Loucy (cell line): ENCODE data around the gene DDX49.
A peak's percentile ranks its signal among the peaks of the same experiment; 100 is the strongest.

ENCODE experiments used
- H2AFZ ChIP-seq: fragments of 200-600 bp; sonication (generic); 2 replicates; pipeline ENCODE4 v1.6.0; 2016; ENCODE audit warnings: antibody characterized with exemption, mild to moderate bottlenecking, low read length, moderate library complexity
- H3F3A ChIP-seq: fragments of 200-600 bp; 2 replicates; pipeline ENCODE4 v1.6.0; 2016; ENCODE audit warnings: antibody characterized with exemption, low read depth, mild to moderate bottlenecking
- H3K27me3 ChIP-seq: fragments of 200-600 bp; sonication (generic); 2 replicates; pipeline ENCODE4 v1.6.1; 2014; ENCODE audit warnings: low read length, mild to moderate bottlenecking; ENCODE audit not compliant: insufficient read depth, poor library complexity, severe bottlenecking
- H3K36me3 ChIP-seq: fragments of 200-600 bp; sonication (generic); 2 replicates; pipeline ENCODE4 v1.6.1; 2016; ENCODE audit warnings: low read length; ENCODE audit not compliant: insufficient read depth
- H3K4me1 ChIP-seq: fragments of 200-600 bp; sonication (generic); 2 replicates; pipeline ENCODE4 v1.5.1; 2014; ENCODE audit warnings: low read length, mild to moderate bottlenecking; ENCODE audit not compliant: insufficient read depth, poor library complexity, severe bottlenecking
- H3K4me2 ChIP-seq: fragments of 200-600 bp; sonication (generic); 2 replicates; pipeline ENCODE4 v1.6.0; 2014; ENCODE audit warnings: antibody characterized with exemption, low read length, low read depth, mild to moderate bottlenecking; ENCODE audit not compliant: poor library complexity, severe bottlenecking
- H3K4me3 ChIP-seq: fragments of 200-600 bp; sonication (generic); 2 replicates; pipeline ENCODE4 v1.5.1; 2014; ENCODE audit warnings: low read length, mild to moderate bottlenecking, mixed read lengths; ENCODE audit not compliant: poor library complexity, severe bottlenecking
- H3K79me2 ChIP-seq: fragments of 200-600 bp; sonication (generic); 2 replicates; pipeline ENCODE4 v1.6.1; 2014; ENCODE audit warnings: low read length; ENCODE audit not compliant: insufficient read depth
- H3K9ac ChIP-seq: fragments of 200-600 bp; sonication (generic); 2 replicates; pipeline ENCODE4 v1.6.0; 2014; ENCODE audit warnings: mild to moderate bottlenecking, low read depth, low read length, moderate library complexity; ENCODE audit not compliant: poor library complexity, severe bottlenecking
- H3K9me2 ChIP-seq: fragments of 200-600 bp; sonication (generic); replicated peaks from 2 replicates; pipeline ENCODE4 v1.6.1; 2016; ENCODE audit warnings: low read depth, low read length, mixed read lengths
- H3K9me3 ChIP-seq: fragments of 200-600 bp; sonication (generic); 2 replicates; pipeline ENCODE4 v1.6.1; 2014; ENCODE audit warnings: mild to moderate bottlenecking, antibody characterized with exemption, low read length, low read depth; ENCODE audit not compliant: insufficient read depth
- H4K20me1 ChIP-seq: fragments of 200-600 bp; sonication (generic); 2 replicates; pipeline ENCODE4 v1.6.0; 2014; ENCODE audit warnings: antibody characterized with exemption, low read length, mild to moderate bottlenecking; ENCODE audit not compliant: insufficient read depth, poor library complexity, severe bottlenecking
- CTCF ChIP-seq: fragments of 200-600 bp; sonication (generic); conservative IDR thresholded peaks from 2 replicates; pipeline ENCODE4 v1.5.1; 2014; ENCODE audit warnings: mild to moderate bottlenecking, antibody characterized with exemption, low read length
- EZH2phosphoT487 ChIP-seq: fragments of 200-600 bp; IDR thresholded peaks from 2 replicates; pipeline ENCODE4 v1.6.1; 2018; ENCODE audit warnings: antibody characterized with exemption, mild to moderate bottlenecking, moderate library complexity, borderline replicate concordance

The DDX49 gene

GRCh38 chr19:18941628-18942354 lies 22.3 kb downstream of the DDX49 start:
- Histone ChIP-seq H3K4me1 (no peaks in the 10 kb centered on the region), H3K4me3 (no peak overlapping the region), H3K36me3 (no peaks in the 10 kb centered on the region), H3K9ac (no peak overlapping the region), H3K9me3 (no peaks in the 10 kb centered on the region), H3F3A (no peaks in the 10 kb centered on the region), H3K4me2 (no peak overlapping the region), H2AFZ (0 out of 2 replicates have a peak overlapping the region, but pooled peaks have one; percentile 47), H3K27me3 (no peaks in the 10 kb centered on the region), H4K20me1 (no peaks in the 10 kb centered on the region), H3K79me2 (peaks cover 7% of the 10 kb centered on the region; the same call in 1 of the 2 replicates), H3K9me2 (no peaks in the 10 kb centered on the region)
- TF ChIP-seq CTCF (no peak), EZH2phosphoT487 (no peak)

GRCh38 chr19:18942692-18943091 lies 23.2 kb downstream of the DDX49 start:
- Histone ChIP-seq H4K20me1 (no peaks in the 10 kb centered on the region), H3K36me3 (no peaks in the 10 kb centered on the region), H3K27me3 (no peaks in the 10 kb centered on the region), H3K9me2 (no peaks in the 10 kb centered on the region), H3K79me2 (peaks cover 7% of the 10 kb centered on the region; the same call in 1 of the 2 replicates), H3K4me3 (no peak overlapping the region), H3K9me3 (no peaks in the 10 kb centered on the region), H3F3A (no peaks in the 10 kb centered on the region), H3K9ac (no peak overlapping the region), H2AFZ (no peak overlapping the region), H3K4me1 (no peaks in the 10 kb centered on the region), H3K4me2 (no peak overlapping the region)
- TF ChIP-seq EZH2phosphoT487 (no peak), CTCF (no peak)

- no peaks in the 10 kb centered on the region for H3K4me1 ChIP-seq
- peaks cover 7% of the 10 kb centered on the region; the same call in 1 of the 2 replicates for H3K79me2 ChIP-seq
- H3K9me3 ChIP-seq = no peaks in the 10 kb centered on the region
- no peak for TF ChIP-seq CTCF
- TF ChIP-seq EZH2phosphoT487 = no peak
- H3F3A ChIP-seq = no peaks in the 10 kb centered on the region
- no peak overlapping the region for H3K4me3 ChIP-seq
- no peaks in the 10 kb centered on the region for H3K9me2 ChIP-seq
- no peak overlapping the region for H3K4me2 ChIP-seq
- H2AFZ ChIP-seq = no peak overlapping the region
- no peaks in the 10 kb centered on the region for H4K20me1 ChIP-seq
- H3K9ac ChIP-seq = no peak overlapping the region
- H3K27me3 ChIP-seq = no peaks in the 10 kb centered on the region
- no peaks in the 10 kb centered on the region for H3K36me3 ChIP-seq
Observed at GRCh38 chr19:18943465-18943864, 23.9 kb downstream of the DDX49 start.
